Prostate gland (tissue), 2 donors: ENCODE data around the gene MEST. TPM values are rescaled to one million over a fixed set of nuclear protein-coding genes. Genes with fewer than 3 reads are reported as not detected.
"Not testable (repeated sequence)": the region's sequence is repeated elsewhere in the genome, so short reads cannot be mapped to it uniquely, and the experiment has no call there.

Experiments used
- DNase-seq: peaks from one replicate; pipeline ENCODE4 v3.0.0-alpha.2; 2019; ENCODE audit warnings: low spot score
- H3K27ac ChIP-seq, 2 donors: fragments of 200-600 bp; sonication (generic); 2 replicates each; pipeline ENCODE4 v1.5.1; 2017 to 2019
- H3K27me3 ChIP-seq: fragments of 200-600 bp; sonication (generic); replicated peaks from 2 replicates; pipeline ENCODE4 v1.5.1; 2019; ENCODE audit not compliant: insufficient read depth
- H3K36me3 ChIP-seq, 2 donors: fragments of 200-600 bp; sonication (generic); 1 replicate in 1 of 2; 2 replicates in 1 of 2; pipeline versions ENCODE4 v1.5.1 to v1.8.1; 2017 to 2019
- H3K4me1 ChIP-seq: fragments of 200-600 bp; sonication (generic); replicated peaks from 2 replicates; pipeline ENCODE4 v1.5.1; 2019
- H3K4me3 ChIP-seq, 2 donors: fragments of 200-600 bp; sonication (generic); 2 replicates each; pipeline ENCODE4 v1.5.1; 2017 to 2019
- H3K9me3 ChIP-seq: fragments of 200-600 bp; sonication (generic); 2 replicates; pipeline ENCODE4 v1.5.1; 2017
- CTCF ChIP-seq, 4 experiments: fragments of 200-600 bp in 2 of 4; fragments of 450-650 bp in 2 of 4; sonication (generic) in 2 of 4; IDR thresholded peaks; 1 replicate in 3 of 4; 2 replicates in 1 of 4; pipeline ENCODE4 v1.5.1; 2016 to 2019; ENCODE audit warnings: antibody characterized with exemption in 4 of 4, mild to moderate bottlenecking in 2 of 4, moderate library complexity in 2 of 4
- POLR2A ChIP-seq: fragments of 450-650 bp; IDR thresholded peaks from one replicate; pipeline ENCODE4 v1.6.1; 2016; ENCODE audit warnings: antibody characterized with exemption, mild to moderate bottlenecking
- POLR2AphosphoS5 ChIP-seq: sonication (generic); formaldehyde crosslinking; IDR thresholded peaks from one replicate; pipeline ENCODE4 v1.6.1; 2017; ENCODE audit warnings: antibody characterized with exemption
- WGBS: methylation state at CpG from one replicate; pipeline ENCODE4 v1.1.5; 2018; 5-methylcytosine and 5-hydroxymethylcytosine counted together
- intact Hi-C: fragments of 100-400 bp; cut with DNase I; formaldehyde crosslinking; loops from one replicate; pipeline ENCODE4 v1.14.2; 2022
- total RNA-seq, 2 donors: library from RNA; depleted of rRNA; stranded (reverse); fragments of >200 nt; gene quantifications; one replicate each; pipeline ENCODE4 v1.1.0, GENCODE V29; 2016

Gene MEST
- total RNA-seq, 2 donors from 2014 or later: 31.1 to 41.6 TPM

- WGBS: 91% methylated on average over 3 of the region's 3 CpGs
- no peaks in the 10 kb centered on the region for H3K9me3 ChIP-seq
- no peaks in the 10 kb centered on the region for H3K27me3 ChIP-seq
- H3K4me1 ChIP-seq: no peaks in the 10 kb centered on the region
- intact Hi-C loops: no loop called here
- no peak overlapping the region for H3K27ac ChIP-seq
- TF ChIP-seq CTCF (IDR thresholded peaks at IDR 0.05): no peak
- TF ChIP-seq POLR2A: no peak
- no peak for TF ChIP-seq POLR2AphosphoS5
- H3K4me3 ChIP-seq: no peak overlapping the region
- no peak for DNase-seq
- H3K36me3 ChIP-seq: no peaks in the 10 kb centered on the region
These were observed 14.5 kb downstream of the MEST start for GRCh38 chr7:130506358-130506757.

DNA sequence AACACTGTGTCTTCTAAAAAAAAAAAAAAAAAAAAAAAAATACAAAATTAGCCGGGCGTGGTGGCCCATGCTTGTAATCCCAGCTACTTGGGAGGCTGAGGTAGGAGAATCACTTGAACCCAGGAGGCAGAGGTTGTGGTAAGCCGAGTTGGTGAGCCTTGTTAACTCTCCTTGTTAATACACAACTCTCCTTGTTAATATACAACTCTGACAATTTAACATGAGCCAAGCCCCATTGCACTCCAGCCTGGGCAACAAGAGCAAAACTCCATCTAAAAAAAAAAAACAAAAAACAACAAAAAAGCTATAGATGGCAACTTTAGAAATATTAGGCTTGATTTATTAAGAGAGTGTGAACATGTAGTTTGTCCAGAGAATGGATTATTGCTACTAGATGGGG, 20.2 kb downstream of the MEST start:
- H3K27me3 ChIP-seq, intact Hi-C loops, H3K4me1 ChIP-seq, H3K9me3 ChIP-seq, H3K4me3 ChIP-seq, H3K36me3 ChIP-seq, H3K27ac ChIP-seq, DNase-seq: not testable (repeated sequence)
- 89% methylated on average over 3 of the region's 3 CpGs for WGBS

- intact Hi-C loops: no loop called here
- Histone ChIP-seq H3K36me3 (no peaks in the 10 kb centered on the region), H3K9me3 (no peaks in the 10 kb centered on the region), H3K4me1 (no peaks in the 10 kb centered on the region), H3K4me3 (no peak overlapping the region), H3K27me3 (no peaks in the 10 kb centered on the region), H3K27ac (no peak overlapping the region)
- 85% methylated on average over 1 of the region's 1 CpG for WGBS
- DNase-seq: no peak
- TF ChIP-seq POLR2A (no peak), CTCF (IDR thresholded peaks at IDR 0.05) (no peak), POLR2AphosphoS5 (no peak)
These were observed 21.6 kb downstream of the MEST start for GRCh38 chr7:130513447-130513846.

- Histone ChIP-seq H3K4me1 (no peaks in the 10 kb centered on the region), H3K4me3 (no peak overlapping the region), H3K36me3 (no peaks in the 10 kb centered on the region), H3K27me3 (no peaks in the 10 kb centered on the region), H3K27ac (no peak overlapping the region), H3K9me3 (no peaks in the 10 kb centered on the region)
- TF ChIP-seq POLR2A (no peak), CTCF (IDR thresholded peaks at IDR 0.05) (no peak), POLR2AphosphoS5 (no peak)
- WGBS: 86% methylated on average over 3 of the region's 3 CpGs
- no peak for DNase-seq
- intact Hi-C loops: no loop called here
These were observed 23.6 kb downstream of the MEST start for GRCh38 chr7:130515315-130516040.

- H3K4me1 ChIP-seq: no peaks in the 10 kb centered on the region
- H3K9me3 ChIP-seq: no peaks in the 10 kb centered on the region
- H3K27me3 ChIP-seq: no peaks in the 10 kb centered on the region
- no peak overlapping the region for H3K4me3 ChIP-seq
- no peak for TF ChIP-seq POLR2A
- no peak for TF ChIP-seq POLR2AphosphoS5
- no peak for TF ChIP-seq CTCF (IDR thresholded peaks at IDR 0.05)
- no peaks in the 10 kb centered on the region for H3K36me3 ChIP-seq
- WGBS: 61% methylated on average over 4 of the region's 4 CpGs
- H3K27ac ChIP-seq: no peak overlapping the region
- DNase-seq: no peak
- intact Hi-C loops: no loop called here
These were observed 29.5 kb downstream of the MEST start for GRCh38 chr7:130521258-130521951.

DNA sequence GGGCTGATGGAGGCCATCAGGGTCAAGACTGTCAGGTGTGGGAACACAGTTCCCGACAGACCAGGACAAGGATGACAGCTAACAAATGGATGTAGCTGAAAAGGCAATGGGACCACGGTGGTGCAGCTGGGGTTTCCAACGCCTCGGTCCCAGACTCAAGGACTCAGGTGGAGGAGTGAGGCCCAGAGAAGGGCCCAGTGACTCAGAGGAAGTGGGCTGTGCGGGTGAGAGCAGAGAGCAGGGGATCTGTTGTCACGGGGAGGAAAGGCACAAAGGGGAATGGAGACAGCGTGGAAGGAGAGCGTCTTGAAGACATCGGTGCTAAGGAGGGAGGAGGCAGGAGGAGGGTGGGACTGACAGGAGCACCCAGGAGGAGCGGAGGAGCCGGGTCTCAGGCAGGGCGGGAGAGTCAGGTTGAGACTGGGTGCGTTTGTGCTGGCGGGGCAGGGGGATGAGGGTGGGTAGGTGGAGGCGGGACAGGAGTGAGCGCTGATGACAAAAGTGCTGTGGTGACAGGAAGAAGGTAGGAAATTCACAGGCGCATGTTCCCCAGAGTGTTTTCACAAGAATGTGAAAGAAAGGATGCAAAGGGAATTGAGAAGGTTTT, 31.7 kb downstream of the MEST start:
- H3K4me3 ChIP-seq, H3K27me3 ChIP-seq, DNase-seq, H3K4me1 ChIP-seq, intact Hi-C loops, H3K36me3 ChIP-seq, H3K9me3 ChIP-seq, H3K27ac ChIP-seq: not testable (repeated sequence)
- WGBS: 93% methylated on average over 17 of the region's 17 CpGs
